GM19043 (cell line): ENCODE results near the gene CYSRT1.

Experiments
- ATAC-seq: cut with Tn5 transposase; IDR thresholded peaks from one replicate; pipeline ENCODE4 v1.9.1; 2021; ENCODE audit warnings: low read depth; ENCODE audit not compliant: unreplicated experiment

The CYSRT1 gene

GRCh38 chr9:137265496-137266161, 40.7 kb downstream of the CYSRT1 start:
- no peak for ATAC-seq

DNA sequence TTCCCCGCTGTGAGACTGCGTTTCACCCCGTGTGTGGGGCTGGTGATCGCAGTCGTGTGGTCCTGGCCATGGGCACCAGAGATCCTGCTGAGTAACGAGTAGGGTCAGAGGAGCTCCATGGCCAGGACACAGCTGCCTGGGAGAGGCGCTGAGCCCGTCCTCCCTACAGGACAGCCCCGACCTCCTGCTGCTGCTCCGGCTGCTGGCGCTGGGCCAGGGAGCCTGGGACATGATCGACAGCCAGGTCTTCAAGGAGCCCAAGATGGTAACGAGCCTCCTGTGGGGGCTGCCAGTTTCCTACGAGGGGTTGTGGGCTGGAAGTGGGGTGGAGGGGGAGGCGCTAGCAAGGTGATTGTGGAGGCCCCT, 41.2 kb downstream of the CYSRT1 start:
- ATAC-seq, result no peak

DNA sequence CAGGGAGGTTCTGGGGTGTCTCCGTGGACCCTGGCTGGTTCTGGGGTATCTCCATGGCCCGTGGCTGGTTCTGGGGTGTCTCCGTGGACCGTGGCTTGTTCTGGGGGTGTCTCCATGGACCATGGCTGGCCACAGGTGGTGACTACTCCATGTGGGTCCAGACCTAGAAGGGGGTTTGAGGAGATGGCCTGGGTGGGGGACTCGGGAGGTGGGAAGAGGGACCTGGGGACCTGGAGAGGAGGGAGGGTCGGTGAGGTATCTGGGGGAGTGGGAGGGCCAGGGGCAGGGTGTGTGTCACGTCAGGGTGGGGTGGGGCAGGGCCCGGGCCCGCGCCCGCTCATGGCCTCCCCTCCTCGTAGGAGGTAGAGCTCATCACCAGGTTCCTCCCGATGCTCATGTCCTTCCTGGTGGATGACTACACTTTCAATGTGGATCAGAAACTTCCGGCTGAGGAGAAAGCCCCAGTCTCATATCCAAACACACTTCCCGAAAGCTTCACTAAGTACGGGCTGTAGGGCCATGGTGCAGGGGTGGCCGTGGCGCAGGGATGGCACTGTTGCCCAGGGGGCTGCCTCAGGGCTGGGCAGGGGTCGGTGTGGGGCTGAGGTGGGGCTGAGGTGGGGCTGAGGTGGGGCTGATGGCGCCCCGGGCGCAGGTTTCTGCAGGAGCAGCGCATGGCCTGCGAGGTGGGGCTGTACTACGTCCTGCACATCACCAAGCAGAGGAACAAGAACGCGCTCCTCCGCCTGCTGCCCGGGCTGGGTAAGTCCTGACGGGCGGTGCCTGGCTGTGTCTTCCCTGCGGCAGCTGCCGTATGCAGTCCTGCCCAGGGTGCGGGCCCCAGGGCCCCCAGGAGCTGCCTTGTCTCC, 41.8 kb downstream of the CYSRT1 start:
- no peak for ATAC-seq

- ATAC-seq, result no peak
These were observed 43.0 kb downstream of the CYSRT1 start for GRCh38 chr9:137267933-137268355.

GRCh38 chr9:137268538-137269201, 43.7 kb downstream of the CYSRT1 start:
- no peak for ATAC-seq

DNA sequence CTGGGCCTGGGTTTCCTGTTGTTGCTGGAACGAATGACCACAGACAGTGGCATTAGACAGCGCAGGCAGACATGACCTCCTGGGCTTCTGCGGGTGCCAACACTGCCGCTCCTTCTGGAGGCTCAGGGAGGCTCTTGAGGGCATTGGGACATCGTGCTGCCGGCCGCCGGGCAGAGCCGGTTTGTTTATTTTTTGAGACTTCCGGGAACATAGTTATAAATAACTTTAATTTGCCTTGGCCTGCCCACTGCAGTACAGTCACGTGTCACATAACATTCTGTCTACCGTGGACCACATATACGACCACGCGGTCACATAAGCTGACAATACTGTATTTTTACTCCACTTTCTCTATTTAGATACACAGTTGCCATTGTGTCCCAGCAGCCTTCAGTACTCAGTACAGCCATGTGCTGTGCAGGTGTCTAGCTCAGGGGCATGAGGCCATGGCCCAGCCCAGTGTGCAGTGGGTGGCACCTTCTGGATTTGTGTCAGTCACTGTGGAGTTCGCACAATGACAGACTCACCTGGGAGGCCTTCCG, 44.3 kb downstream of the CYSRT1 start:
- ATAC-seq, result no peak

- ATAC-seq, result no peak
These were observed 46.1 kb downstream of the CYSRT1 start for GRCh38 chr9:137270929-137271695.

- no peak for ATAC-seq
These were observed 46.7 kb downstream of the CYSRT1 start for GRCh38 chr9:137271696-137272076.

- no peak for ATAC-seq
These were observed 47.5 kb downstream of the CYSRT1 start for GRCh38 chr9:137272241-137273094.

- no peak for ATAC-seq
These were observed 48.1 kb downstream of the CYSRT1 start for GRCh38 chr9:137273095-137273490.

- ATAC-seq, result no peak
These were observed 48.8 kb downstream of the CYSRT1 start for GRCh38 chr9:137273611-137274320.

- no peak for ATAC-seq
These were observed 50.2 kb downstream of the CYSRT1 start for GRCh38 chr9:137275203-137275587.
